Smooth muscle cell (in vitro differentiated cells): ENCODE data around the gene GNG5. TPM values are rescaled to one million over a fixed set of nuclear protein-coding genes. Genes with fewer than 3 reads are reported as not detected.

Experiments
- DNase-seq: peaks from one replicate; lab custom pipeline; 2025; ENCODE audit not compliant: unreplicated experiment; lab: John Stamatoyannopoulos, UW
- H2AFZ ChIP-seq: fragments of 200-600 bp; sonication (generic); 2 replicates; pipeline ENCODE4 v1.6.0; 2016; ENCODE audit warnings: antibody characterized with exemption, low read depth, mild to moderate bottlenecking
- H3F3A ChIP-seq: fragments of 200-600 bp; sonication (generic); 2 replicates; pipeline ENCODE4 v1.6.0; 2017; ENCODE audit warnings: antibody characterized with exemption, low read depth
- H3K27ac ChIP-seq: fragments of 200-600 bp; sonication (generic); 2 replicates; pipeline ENCODE4 v1.5.1; 2016; ENCODE audit warnings: low read depth, mild to moderate bottlenecking
- H3K27me3 ChIP-seq: fragments of 200-600 bp; sonication (generic); 2 replicates; pipeline ENCODE4 v1.6.1; 2016; ENCODE audit warnings: low read depth, mild to moderate bottlenecking
- H3K36me3 ChIP-seq: fragments of 200-600 bp; sonication (generic); 2 replicates; pipeline ENCODE4 v1.5.1; 2016; ENCODE audit warnings: low read depth
- H3K4me1 ChIP-seq: fragments of 200-600 bp; sonication (generic); 2 replicates; pipeline ENCODE4 v1.5.1; 2016; ENCODE audit warnings: low read depth
- H3K4me2 ChIP-seq: fragments of 200-600 bp; sonication (generic); 2 replicates; pipeline ENCODE4 v1.6.0; 2016; ENCODE audit warnings: mild to moderate bottlenecking
- H3K4me3 ChIP-seq: fragments of 200-600 bp; sonication (generic); 2 replicates; pipeline ENCODE4 v1.5.1; 2016; ENCODE audit warnings: mild to moderate bottlenecking
- H3K79me2 ChIP-seq: fragments of 200-600 bp; sonication (generic); 2 replicates; pipeline ENCODE4 v1.6.0; 2016; ENCODE audit warnings: low read depth, mild to moderate bottlenecking
- H3K9ac ChIP-seq: fragments of 200-600 bp; sonication (generic); 2 replicates; pipeline ENCODE4 v1.6.0; 2016; ENCODE audit warnings: low read depth
- H3K9me3 ChIP-seq: fragments of 200-600 bp; sonication (generic); replicated peaks from 2 replicates; pipeline ENCODE4 v1.5.1; 2016; ENCODE audit warnings: low read depth
- H4K20me1 ChIP-seq: fragments of 200-600 bp; sonication (generic); 2 replicates; pipeline ENCODE4 v1.6.0; 2016; ENCODE audit warnings: low read depth
- CTCF ChIP-seq: fragments of 200-600 bp; sonication (generic); IDR thresholded peaks from 2 replicates; pipeline ENCODE4 v1.5.1; 2017; ENCODE audit warnings: borderline replicate concordance, mild to moderate bottlenecking, antibody characterized with exemption; ENCODE audit not compliant: insufficient read depth, poor library complexity, severe bottlenecking
- WGBS: methylation state at CpG from one replicate; pipeline ENCODE4 v1.1.7; 2016; ENCODE audit warnings: low lambda C conversion rate; 5-methylcytosine and 5-hydroxymethylcytosine counted together
- polyA plus RNA-seq: library from polyadenylated mRNA; unstranded; fragments of >200 nt; fragmentation: Nextera tagmentation; extraction: Ambion mirVana; gene quantifications from 2 replicates; pipeline ENCODE4 v1.2.1, GENCODE V29; 2016
- total RNA-seq: library from RNA; depleted of rRNA; stranded (reverse); fragments of >200 nt; gene quantifications from 2 replicates; pipeline ENCODE4 v1.2.3, GENCODE V29; 2014

GNG5 gene
- total and polyA plus RNA-seq, 2 experiments from 2014 or later, result 342 to 722 TPM

- no peak overlapping the region for H3K4me3 ChIP-seq
- H2AFZ ChIP-seq, result no peak overlapping the region
- no peaks in the 10 kb centered on the region for H3K27me3 ChIP-seq
- DNase-seq, result no peak
- no peaks in the 10 kb centered on the region for H3K79me2 ChIP-seq
- no peaks in the 10 kb centered on the region for H3K36me3 ChIP-seq
- TF ChIP-seq CTCF, result no peak
- no peaks in the 10 kb centered on the region for H4K20me1 ChIP-seq
- H3K4me2 ChIP-seq, result no peak overlapping the region
- H3K27ac ChIP-seq, result no peak overlapping the region
- no peaks in the 10 kb centered on the region for H3K4me1 ChIP-seq
- H3F3A ChIP-seq, result no peaks in the 10 kb centered on the region
- H3K9me3 ChIP-seq, result no peaks in the 10 kb centered on the region
- H3K9ac ChIP-seq, result no peak overlapping the region
Measured at GRCh38 chr1:84524590-84524989, 18.2 kb upstream of the GNG5 start.

- Histone ChIP-seq H3K9me3 (no peaks in the 10 kb centered on the region), H3F3A (peaks cover 8% of the 10 kb centered on the region), H3K79me2 (peaks cover 3% of the 10 kb centered on the region), H2AFZ (no peak overlapping the region), H3K27me3 (no peaks in the 10 kb centered on the region), H3K27ac (no peak overlapping the region), H3K4me2 (no peak overlapping the region), H3K4me1 (peaks cover 5% of the 10 kb centered on the region), H4K20me1 (no peaks in the 10 kb centered on the region), H3K9ac (no peak overlapping the region), H3K36me3 (no peaks in the 10 kb centered on the region), H3K4me3 (no peak overlapping the region)
- WGBS, result 66% methylated on average over 3 of the region's 3 CpGs
- no peak for TF ChIP-seq CTCF
- DNase-seq, result no peak
Measured at GRCh38 chr1:84510668-84511067, 4.3 kb upstream of the GNG5 start.

GRCh38 chr1:84510165-84510564, 3.8 kb upstream of the GNG5 start:
- Histone ChIP-seq H3K27me3 (no peaks in the 10 kb centered on the region), H3K9ac (no peak overlapping the region), H3K4me2 (no peak overlapping the region), H3K79me2 (peaks cover 8% of the 10 kb centered on the region), H4K20me1 (peaks cover 1% of the 10 kb centered on the region), H3K4me3 (no peak overlapping the region), H3K4me1 (peaks cover 5% of the 10 kb centered on the region), H2AFZ (no peak overlapping the region), H3F3A (peaks cover 8% of the 10 kb centered on the region), H3K9me3 (no peaks in the 10 kb centered on the region), H3K27ac (no peak overlapping the region), H3K36me3 (no peaks in the 10 kb centered on the region)
- WGBS, result 75% methylated on average over 2 of the region's 2 CpGs
- DNase-seq, result no peak
- TF ChIP-seq CTCF, result no peak

GRCh38 chr1:84509029-84509428, 2.6 kb upstream of the GNG5 start:
- H3K79me2 ChIP-seq, result peaks cover 19% of the 10 kb centered on the region
- H3K36me3 ChIP-seq, result no peaks in the 10 kb centered on the region
- H3F3A ChIP-seq, result peaks cover 8% of the 10 kb centered on the region
- peaks cover 13% of the 10 kb centered on the region for H4K20me1 ChIP-seq
- H3K9ac ChIP-seq, result no peak overlapping the region
- H3K27me3 ChIP-seq, result no peaks in the 10 kb centered on the region
- WGBS, result 99% methylated on average over 4 of the region's 4 CpGs
- no peak for DNase-seq
- H3K4me1 ChIP-seq, result peaks cover 13% of the 10 kb centered on the region
- H2AFZ ChIP-seq, result no peak overlapping the region
- no peak overlapping the region for H3K4me3 ChIP-seq
- no peak overlapping the region for H3K4me2 ChIP-seq
- no peaks in the 10 kb centered on the region for H3K9me3 ChIP-seq
- TF ChIP-seq CTCF, result no peak
- no peak overlapping the region for H3K27ac ChIP-seq
